GM20431 (cell line): Measurements from ENCODE around the gene LACTB.

ENCODE experiments used
- in situ Hi-C: fragments of 300-500 bp; cut with MseI, MboI; formaldehyde crosslinking; loops from one replicate; pipeline ENCODE4 v1.15.0; 2020; ENCODE audit warnings: low sequenced_read_pairs; ENCODE audit not compliant: unreplicated experiment

LACTB gene

DNA sequence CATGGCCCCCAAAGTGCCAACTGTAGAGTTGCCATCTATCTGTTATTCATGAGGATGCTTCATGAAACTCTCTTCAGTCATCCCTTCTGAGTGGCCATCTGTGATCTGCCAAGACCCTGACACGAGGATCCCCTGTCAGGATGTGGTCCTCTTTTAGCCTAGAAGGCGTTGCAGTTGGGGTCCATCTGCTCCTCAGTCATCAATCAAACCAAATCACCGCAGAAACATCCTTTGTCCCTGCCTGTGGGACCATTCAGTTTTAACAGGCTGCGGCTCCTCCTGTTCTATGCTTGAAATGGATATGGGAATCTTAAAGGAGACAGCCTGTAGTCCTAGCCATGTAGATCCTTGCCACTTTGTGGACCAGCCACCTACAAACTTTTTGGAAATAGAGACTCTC, 41.6 kb downstream of the LACTB start:
- in situ Hi-C loops: no loop called here

DNA sequence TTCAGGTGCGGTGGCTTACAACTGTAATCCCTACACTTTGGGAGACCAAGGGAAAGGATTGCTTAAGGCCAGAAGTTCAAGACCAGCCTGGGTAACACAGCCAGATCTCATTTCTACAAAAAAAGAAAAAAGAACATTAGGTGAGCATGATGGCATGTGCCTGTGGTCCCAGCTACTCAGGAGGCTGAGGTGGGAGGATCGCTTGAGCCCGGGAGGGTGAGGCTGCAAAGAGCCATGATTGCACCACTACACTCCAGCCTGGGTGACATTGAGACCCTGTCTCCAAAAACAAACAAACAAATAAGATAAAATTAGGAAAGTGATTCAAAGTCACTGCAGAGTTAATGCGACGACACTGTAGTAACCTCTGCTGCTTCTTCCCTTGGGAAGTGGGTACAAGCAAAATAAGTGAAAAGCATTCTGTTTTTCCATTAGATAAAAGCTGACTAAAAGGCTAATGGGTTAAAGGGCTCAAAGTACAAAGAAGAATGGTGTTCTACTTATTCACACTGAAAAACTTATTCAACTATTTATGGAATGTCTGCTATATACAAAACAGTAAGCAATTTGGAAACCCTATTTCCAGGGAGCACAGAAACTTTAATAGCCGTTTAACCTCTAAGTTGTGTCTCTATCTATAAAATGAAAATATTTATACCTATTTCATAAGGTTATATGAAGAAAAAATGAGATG, 43.7 kb downstream of the LACTB start:
- in situ Hi-C loops: no loop called here

DNA sequence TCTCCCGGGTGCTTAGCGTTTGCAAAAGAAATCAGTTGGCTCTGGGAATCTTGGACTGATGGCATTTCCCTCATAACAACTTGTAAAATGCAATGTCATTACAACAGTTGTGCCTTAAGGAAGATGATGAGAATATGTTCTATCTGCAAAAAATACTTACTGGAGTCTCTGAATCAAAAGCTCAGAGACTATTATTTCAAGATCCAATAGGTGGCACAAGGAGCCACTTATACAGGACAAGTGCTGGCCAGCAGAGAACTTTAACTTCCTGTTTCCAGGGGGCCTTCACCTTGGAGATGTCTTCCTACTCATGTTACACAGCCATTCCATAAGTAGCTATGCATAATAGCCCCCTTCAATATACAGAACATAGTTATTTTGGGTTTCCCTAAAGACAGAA, 44.6 kb downstream of the LACTB start:
- in situ Hi-C loops: no loop called here

DNA sequence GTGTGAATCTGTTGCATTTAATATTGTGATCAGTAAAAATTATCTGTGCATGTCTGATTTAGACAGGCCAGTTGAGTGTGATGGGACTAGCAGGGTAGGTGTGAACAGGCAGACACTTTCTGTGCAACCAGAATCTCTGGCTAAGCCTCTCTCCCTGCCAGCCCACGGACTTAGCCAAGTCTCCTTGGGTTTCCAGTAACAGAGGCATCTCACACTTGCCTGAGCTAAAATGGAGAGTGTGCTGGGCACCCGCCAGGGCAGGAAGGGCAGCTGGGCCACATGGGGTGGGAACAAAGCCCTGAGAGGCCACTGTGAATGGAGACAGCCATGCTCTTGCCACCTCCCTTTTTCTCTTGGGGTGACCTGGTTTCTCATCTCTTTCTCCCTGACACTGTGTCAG, 48.1 kb downstream of the LACTB start:
- in situ Hi-C loops: no loop called here

DNA sequence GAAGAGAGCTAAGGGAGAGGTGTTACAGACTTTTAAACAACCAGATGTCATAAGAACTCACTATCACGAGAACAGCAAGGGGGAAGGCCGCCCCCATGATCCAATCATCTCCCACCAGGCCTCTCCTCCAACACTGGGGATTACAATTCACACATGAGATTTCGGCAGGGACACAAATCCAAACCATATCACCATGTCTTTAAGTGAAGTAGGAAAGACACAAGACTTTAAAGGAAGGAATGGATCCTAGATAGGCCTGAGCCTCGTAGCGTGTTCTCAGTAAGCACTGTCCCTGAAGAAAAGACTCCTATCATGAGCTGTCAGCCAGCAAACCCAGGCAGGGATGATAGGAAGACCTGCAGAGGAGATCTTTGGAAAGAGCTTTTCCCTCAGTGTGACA, 50.7 kb downstream of the LACTB start:
- in situ Hi-C loops: no loop called here

DNA sequence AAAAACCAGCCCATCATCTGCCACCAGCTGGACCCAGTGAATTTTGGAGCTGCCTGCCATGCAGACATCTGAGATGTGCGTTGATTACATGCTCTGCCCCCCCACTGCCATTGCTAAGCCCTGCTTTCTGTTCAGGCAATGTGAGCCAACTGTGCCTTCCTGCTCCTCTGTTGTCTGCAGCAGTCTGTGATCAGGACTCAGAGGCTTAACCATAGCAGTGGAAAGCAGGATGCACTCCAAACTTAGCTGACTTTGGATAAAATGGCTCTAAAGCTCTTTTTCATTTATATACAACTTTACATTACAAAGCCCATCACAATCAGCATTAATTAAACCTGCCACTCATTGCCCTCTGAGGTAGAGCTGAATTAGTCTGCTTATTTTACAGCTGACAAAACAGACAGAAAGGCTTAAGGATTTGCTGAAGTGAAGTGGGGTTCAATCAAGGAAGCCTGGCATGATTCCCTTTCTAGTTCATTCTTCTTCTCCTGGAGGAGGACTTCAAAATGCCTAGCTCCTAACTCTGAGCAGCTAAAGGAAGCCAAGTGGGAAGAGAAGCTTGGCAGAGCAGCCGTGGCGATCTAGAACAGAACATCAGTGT, 51.3 kb downstream of the LACTB start:
- in situ Hi-C loops: no loop called here

DNA sequence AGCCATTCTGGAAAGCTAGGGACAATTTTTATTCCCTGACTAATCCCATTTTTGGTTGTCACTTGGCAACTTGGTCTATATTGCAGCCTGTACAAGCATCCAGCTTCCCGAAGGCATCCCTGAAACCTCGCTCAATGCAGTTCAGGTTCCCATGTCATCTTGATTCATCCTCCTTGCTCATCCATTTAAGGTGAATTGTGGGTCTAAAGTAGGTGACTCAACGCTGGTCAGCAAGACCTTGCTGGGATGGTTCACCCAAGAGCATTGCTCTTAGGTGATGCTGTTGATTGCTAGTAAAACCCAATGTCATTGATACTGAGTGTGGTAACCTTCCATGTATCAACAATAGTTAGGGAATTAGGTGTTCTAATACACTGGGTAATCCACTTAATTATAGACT, 54.6 kb downstream of the LACTB start:
- in situ Hi-C loops: no loop called here

DNA sequence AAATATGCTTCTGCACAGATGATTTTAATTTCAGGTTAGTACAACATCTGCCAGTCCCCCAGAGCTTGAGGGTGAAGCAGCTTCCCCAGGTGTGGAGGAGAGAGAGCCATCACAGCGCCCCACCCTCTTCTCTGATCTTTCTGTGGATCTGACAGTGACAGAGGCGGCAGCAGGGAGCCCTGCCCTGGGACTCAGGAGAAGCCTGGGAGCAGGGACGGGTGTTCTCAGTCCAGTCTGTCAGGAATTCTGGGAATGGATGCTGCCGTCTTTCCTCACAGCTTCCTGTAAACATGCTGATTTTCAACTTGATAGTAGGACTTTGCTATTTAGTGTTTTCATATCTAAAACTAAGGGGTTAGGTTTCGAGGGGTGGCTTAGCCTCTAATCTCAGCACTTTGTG, 56.4 kb downstream of the LACTB start:
- in situ Hi-C loops: no loop called here

DNA sequence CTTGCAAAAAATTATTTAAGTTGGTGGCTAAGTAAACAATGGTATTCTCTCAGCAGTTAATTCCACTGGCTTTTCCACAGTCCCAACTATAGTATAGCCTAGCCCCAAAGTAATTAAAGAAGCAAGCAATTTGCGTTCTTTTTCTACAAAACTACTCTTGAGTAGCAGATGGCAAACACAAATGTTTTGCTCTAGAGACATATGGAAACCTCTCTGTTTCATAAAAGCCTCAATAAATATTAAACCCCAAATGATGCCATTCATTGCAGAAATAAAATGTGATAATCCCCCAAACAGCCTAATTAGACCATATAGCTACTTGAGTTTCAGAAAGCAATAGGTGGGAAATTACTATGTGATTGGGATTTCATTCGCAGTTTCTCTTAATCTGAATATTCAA, 59.1 kb downstream of the LACTB start:
- in situ Hi-C loops: no loop called here

DNA sequence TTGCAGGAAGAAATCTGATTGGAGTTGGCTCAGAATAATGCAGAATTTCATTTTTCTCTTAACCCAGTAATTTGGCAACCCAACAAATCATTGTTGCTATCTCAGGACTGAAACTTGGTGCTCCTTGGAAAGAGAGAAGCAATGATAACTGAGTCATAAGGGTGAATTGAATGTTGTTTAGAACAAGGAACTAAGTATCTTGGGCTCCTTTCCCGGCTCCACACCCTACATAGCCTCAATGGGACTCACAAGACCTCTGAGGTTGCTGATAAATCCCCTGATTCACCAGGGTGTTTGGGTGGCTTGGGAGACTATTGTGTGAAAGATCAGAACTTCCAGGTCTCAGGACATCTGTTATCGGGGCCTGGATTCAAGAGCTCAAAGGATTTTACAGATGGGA, 60.0 kb downstream of the LACTB start:
- in situ Hi-C loops: no loop called here

DNA sequence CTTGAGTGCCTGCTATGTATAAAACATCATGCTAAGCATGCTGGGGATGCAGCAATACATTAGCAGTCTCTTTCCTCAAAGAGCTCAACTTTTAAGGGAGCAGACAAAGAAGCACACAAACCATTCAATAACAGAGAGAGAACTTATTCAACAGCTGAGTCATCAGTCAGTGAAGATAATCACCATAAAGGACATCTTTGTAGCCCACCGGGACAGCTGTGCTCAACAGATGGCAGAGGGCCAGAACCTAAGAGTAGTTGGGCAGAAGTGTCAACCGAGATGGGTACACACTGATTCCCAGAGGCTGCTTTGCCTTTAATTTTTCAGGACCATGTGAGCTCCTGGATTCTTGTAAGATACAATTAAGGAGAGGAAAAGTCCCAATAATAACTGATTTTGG, 63.5 kb downstream of the LACTB start:
- in situ Hi-C loops: no loop called here

DNA sequence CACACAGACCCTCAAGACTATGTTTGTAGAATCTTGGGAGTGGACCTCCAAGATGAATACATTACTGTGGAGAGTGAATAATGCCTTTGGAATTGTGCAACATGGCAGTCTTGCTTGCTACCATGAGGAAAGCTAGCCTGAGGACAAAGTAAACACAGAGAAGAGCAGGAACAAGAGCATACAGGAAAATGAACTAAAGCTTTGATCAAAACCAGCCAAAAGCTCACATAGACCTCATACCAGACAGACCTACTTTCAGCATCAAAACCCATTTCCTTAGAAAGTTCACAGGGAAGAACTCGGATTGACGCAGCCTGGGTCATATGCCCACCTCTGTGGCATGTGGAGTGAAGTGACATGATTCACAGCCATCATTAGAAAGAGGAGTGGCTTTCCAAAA, 64.4 kb downstream of the LACTB start:
- in situ Hi-C loops: no loop called here

DNA sequence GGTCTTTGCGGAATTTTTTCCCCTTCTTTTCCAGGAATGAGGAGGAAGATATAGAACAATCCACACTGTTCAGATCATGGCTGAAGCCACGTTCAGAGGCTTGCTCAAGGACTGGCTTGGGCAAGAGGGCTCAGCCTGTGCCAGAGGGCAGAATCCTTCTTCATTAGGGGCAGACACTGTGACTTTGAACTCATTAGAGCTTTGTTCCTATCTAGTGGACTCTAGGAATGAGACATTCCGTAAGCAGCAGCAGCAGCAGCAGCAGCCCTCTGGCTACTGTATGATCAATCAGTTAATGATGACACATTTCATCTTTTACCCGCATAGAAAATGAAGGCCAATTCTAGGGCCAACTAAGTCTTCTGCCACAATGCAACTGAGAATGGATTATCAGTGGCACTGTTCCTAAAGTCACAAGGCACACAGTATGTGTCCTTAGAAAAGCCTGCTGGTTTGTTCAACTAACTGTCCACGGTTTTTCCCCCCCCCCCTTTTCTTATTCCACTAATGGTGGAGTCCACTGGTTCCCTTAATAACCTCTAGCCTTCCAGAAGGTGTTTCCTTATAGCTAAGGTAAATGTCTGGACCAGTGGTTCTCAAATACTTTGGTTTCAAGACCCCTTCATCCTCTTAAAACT, 66.0 kb downstream of the LACTB start:
- in situ Hi-C loops: no loop called here

DNA sequence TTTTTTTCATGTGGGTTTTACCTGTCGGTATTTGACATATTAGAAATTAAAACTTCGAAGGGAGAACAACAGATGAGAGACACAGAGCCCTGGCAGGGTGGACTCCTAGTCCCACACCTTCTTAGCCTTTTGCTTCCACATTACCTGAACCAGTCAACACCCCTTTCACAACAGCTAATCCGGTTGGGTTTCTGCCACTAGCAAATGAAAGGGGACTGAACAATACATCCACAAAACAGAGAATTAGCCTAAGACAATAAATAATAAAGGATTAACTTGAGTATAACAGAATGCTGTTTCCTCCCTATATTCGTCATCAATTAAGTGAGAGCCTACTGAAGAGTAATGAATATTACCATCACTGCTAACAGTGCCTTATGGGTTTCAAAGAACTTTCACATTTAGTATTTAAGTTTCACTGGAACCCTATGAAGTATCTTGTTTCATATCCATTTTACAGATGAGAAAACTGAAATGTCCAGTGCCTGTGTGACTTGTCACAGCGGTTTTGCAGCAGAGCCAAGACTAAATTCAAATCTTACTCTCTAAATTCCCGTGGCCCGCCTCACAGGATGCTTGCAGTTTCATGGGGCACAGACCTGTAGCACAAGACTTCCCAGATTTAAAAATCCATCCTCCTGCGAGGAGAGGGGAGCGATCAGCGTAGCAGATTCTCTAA, 66.7 kb downstream of the LACTB start:
- in situ Hi-C loops: no loop called here

DNA sequence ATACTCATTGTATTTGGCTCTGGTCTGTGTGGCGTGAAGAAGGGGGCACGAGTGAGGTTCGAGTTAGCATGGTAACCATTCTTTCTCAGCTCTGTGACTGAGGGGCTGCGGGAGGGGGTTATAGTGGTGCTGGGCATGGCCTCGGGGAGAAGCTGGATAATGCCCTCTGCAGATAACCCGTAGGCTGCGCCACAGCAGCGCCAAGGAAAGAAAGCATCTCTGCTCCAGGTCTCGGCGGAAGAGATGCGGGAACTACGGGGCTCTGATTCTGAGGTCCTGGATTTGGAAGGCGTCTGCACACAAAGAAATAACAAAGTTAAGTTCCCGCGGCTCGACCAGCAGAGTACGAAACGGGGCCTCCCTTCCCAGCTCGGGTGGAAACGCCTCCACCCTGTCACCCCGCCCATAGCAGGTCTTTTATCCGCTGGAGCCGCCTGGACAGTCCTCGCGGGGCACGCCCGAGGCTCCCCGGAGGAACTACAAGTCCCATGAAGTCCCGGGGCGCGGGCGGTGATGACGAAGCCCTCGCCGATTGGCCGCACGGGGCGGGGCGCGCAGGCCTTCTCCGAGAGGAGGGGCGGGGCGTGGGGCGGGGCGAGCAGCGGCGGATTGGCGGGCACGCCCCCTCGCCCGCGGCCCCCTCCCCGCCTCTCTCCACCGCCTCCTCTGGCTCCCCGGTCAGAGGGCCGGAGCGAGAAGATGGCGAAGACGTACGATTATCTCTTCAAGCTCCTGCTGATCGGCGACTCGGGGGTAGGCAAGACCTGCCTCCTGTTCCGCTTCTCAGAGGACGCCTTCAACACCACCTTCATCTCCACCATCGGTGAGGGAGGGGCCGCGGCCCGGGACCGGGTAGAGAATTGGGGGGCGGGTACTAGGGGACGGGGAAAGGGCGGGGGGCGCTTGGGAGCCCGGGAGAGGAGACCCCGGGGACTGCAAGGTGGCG, 67.5 kb downstream of the LACTB start, which contains the start of gene RAB8B:
Gene RAB8B (plus strand): TSS at position 681 of the 946 bp plus-strand sequence. CDS start 19 bp downstream, at position 700.
- in situ Hi-C loops: no loop called here

DNA sequence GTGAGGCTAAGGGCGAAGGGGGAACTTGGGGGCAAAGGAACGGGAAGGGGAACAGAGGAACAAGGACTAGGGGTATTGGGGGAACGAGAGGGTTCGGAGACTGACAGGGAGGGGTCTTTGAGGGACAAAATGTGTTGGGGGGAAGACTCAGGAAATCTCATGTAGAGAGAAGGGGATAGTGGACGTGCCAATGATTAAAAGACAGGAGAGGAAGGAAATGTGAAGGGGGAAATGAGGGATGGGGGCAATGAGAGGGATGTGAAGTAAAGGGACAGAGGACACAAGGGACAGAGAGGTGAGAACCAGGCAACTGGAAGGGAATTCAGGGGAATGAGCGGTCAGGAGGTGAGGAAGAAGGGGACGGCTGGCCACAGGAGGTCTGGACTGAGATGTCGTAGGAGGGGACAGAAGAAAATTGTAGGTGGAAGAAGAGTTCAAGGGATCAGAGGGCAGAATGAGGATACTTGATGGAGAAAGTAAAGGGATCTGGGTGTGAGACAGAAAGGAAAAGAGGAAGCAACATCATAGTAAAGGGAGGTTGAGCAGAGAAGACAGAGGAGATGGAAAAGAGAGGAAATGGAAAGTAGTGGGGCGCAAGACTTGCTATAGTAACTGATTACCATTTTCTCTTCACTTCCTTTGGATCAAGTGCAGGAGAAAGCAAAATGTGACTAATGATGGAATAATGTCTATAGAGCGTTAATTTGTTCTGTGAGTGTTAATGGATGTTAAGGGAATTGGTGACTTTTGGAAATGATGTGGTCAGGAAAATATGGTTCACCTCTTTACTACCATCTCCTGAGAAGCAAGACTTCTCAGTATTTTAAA, 68.5 kb downstream of the LACTB start:
- in situ Hi-C loops: no loop called here

DNA sequence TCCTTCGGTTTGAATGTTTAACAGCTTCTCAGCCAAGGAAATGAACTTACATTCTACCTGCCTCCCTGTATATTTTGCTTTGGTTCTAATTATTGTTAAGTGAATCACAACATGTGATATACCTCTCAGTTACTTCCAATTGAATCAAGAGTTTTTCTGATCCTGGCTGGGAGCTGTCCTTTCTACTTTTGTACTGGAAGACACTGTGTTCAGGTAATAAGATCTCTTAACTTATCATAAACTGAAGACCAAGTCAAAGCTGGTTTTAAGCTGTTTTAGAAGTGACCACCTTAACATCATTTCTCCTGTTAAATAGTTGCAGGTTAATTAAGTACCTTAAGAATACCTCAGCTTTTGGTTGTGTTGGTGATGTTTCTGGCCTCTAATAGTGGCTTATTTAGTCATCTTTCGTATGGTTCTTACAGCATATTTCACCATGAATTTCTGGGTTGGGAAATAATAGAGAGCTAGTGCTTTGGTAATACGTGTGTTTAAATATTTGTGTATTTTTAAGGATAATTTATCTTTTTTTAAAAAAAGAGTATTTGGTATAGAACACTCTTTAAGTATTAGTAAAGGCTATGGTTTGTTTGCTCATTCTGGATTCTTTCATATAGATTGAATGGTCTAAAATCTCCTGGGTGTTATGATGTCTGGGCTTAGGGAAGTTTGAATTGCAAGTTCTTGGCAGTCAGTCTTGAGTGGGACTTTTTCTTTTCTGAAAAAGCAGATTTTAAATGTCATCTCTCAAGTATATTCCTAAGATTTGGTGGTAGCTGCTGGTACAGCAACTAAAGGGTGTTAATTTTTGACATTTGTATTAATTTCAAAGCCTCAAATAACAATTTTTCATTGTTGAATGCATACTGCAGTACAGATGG, 69.3 kb downstream of the LACTB start:
- in situ Hi-C loops: no loop called here
